GM12873 (cell line): ENCODE data around the gene AEN.

Experiments
- TF ChIP-seq, protein P1 (sequence below): IDR thresholded peaks from 2 replicates; pipeline ENCODE4 v1.5.1; 2012; ENCODE audit warnings: low read depth, mild to moderate bottlenecking, moderate library complexity, low read length, control low read depth; ENCODE audit not compliant: insufficient read depth; ENCODE audit errors: missing control alignments

Gene AEN

DNA sequence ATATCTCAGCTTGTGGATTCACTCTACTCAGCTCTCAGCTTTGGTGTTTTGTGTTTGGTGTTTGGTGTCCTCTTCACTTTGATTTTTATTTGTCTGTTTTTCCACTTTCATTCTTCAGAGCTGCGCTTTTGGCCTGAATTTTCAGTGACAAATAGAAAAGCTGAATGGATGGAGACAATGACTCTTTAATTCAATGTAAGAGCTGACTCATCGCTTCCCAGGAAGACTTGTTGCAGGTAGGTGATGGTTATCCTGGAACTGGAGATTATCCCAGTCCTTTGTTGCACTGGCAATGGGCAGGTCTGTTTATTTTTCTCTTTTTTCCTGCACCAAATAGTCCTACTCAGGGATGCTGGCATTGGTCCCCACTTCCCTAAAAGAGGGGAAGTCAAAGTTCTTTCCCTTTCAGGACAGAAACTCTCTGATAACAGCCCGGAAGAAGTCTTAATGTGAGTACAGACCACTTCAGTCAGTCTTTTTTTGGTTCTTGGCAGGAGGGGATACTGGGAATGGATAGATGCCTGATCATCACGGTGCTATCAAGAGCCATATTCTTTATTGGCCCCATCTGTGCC, 12.4 kb upstream of the AEN start:
- TF ChIP-seq, protein P1, sequence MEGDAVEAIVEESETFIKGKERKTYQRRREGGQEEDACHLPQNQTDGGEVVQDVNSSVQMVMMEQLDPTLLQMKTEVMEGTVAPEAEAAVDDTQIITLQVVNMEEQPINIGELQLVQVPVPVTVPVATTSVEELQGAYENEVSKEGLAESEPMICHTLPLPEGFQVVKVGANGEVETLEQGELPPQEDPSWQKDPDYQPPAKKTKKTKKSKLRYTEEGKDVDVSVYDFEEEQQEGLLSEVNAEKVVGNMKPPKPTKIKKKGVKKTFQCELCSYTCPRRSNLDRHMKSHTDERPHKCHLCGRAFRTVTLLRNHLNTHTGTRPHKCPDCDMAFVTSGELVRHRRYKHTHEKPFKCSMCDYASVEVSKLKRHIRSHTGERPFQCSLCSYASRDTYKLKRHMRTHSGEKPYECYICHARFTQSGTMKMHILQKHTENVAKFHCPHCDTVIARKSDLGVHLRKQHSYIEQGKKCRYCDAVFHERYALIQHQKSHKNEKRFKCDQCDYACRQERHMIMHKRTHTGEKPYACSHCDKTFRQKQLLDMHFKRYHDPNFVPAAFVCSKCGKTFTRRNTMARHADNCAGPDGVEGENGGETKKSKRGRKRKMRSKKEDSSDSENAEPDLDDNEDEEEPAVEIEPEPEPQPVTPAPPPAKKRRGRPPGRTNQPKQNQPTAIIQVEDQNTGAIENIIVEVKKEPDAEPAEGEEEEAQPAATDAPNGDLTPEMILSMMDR: no peak

DNA sequence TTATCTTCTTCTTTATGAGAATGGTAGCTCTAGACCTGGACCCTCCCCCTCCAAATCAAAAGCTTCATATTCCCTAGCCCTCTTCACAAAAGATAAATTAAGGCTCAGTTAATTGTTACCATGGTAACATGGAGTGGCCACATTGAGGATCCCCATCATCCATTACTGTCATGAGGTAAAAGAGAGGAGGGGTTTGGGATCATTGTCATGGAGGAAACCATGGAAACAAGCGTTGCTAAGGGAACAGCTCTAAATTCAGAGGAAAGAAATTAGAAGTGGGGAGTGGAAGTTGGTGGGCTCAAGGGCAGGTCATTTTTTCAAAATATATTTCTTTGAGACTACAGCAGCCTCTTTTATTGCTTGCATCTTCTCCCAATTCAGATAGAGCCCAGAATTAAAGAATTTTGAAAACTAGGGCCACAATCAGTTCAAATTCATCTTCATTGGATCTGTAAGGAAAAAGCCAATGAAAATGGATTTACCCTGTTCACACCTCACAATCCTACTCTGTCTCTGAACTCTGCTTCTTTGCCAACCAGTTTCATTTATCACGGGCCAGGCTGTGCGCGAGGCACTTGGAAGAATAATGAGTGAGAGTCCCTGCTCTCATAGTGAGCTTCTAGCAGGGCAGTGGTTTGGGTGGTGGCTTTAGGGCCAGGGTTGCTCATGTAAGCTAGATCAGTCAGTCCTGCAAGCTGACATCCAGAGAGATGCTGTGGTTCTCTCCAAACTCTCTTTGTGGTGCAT, 11.6 kb upstream of the AEN start:
- TF ChIP-seq, protein P1: no peak

DNA sequence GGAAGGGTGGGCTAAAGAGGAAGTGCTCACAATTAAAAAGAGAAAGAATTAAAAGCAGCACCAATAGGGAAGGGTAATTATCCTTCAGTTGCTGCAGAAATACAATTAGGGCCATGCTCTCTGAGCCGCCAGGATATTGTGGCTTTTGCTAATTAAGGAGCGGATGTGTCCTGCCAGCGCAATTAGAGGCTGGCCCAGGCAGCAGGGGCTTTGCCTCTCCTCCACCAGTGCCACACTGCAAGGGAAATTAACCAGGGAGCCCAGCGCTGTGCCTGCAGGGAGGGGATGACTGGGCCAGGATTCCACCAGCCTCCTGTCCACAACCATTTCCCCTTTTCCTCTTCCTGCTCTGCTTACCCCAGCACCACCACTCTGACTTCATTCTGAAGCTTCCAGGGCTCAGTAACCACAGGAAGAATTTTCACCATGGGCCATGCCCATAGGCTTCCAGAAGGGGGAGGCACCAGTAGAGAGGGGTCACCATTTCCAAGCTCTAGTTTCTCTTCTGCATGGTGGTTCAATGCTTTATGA, 10.4 kb upstream of the AEN start:
- TF ChIP-seq, protein P1: no peak

DNA sequence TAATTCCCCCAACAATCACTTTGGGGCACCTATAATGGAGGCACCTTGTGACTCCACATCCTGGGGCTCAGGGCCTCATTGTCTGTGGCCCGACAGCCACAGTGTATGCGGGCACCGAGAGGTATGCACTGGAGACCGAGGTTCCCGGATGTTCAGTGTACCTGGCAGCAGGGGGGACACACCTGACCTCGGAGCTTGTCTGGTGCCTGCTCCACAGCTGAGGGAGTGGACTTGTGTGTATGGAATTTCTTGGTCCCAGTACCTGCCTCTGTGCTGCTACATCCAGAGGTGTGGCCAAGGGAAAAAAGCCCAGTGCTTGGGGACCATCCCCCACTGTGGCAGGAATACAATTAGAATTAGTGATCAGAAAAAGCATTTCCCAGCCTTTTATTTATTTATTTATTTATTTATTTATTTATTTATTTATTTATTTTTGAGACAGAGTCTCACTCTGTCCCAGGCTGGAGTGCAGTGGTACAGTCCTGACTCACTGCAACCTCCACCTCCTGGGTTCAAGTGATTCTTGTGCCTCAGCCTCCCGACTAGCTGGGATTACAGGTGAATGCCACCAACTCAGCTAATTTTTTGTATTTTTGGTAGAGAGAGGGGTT, 8.8 kb upstream of the AEN start:
- TF ChIP-seq, protein P1: no peak

DNA sequence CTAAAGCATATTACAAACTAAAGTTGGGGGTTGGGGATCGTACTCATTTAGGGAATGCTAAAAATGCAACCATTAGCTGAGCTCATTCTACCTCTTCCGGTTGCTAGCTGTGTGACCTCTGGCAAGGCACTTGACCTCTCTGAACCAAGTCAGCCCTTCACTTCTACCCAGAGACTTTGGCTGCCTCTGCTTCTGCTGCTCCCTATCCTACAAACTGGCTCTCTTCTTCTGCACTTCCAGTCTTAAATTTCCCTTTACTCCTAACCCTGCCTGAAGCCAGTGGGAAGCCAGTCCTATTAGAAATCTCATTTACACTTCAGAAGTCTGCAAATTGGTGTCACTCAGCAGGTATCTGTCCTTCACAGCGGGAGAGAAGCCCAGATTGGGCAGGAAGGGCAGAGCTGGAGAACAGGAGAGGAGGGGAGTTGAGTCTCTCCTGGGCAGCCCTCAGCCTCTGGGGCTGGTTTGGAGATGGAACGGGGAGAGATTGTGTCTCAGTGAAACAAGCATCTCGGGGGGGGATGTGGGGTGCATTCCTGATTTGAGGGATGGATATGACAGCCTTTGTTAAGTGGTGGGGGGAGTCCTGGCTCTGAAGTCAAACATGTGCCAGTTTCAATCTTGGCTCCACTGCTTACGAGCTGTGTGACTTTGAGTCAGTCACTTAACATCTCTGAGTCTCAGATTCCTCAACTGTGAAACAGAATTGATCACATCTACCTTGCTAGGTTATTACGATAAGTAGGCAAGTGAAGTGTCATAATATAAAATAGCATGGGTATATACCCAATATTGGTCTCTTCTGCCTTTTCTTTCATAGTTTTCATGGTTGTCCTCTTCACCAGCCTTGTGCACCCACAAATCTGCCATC, 7.8 kb upstream of the AEN start:
- TF ChIP-seq, protein P1: no peak

DNA sequence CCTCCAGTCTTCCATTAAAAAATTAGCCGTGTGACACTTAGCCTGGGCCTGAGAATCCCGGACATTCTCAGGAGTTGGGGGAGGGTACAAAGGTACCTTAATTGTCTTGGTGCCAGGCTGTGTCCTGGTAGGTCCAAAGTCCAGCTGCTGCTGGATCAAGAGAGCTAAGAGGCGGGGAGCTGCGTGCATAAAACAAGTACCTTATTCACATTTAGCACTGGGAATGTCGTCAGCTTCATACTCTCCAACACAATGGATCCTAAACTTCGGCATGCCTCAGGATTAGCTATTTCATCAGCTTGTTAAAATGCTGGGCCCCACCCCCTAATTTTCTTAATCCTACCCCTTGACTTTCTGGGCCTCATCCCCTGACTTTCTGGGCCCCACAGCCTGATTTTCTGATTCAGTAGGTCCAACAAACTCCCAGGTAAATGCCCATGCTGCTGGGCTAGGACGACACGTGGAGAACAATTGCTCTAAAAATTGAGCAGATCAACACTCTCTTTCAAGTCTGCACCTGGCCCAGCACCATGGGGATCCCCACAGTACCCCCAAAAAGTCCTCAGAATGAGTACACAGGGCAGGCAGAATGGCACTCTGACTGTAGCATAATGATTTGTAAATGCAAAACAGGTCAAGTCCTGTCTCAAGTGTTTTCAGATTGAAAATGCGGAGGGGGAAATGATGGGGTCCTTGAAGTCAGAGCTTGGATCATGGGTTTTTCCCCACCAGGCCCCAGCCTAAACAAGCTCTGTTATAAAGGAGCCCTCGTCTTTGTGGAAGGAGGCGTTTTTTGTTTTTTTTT, 5.6 kb upstream of the AEN start:
- TF ChIP-seq, protein P1: no peak
